Caco-2 (cell line): Measurements from ENCODE around the gene FIP1L1. TPM values are rescaled to one million over a fixed set of nuclear protein-coding genes. Genes with fewer than 3 reads are reported as not detected.

Source experiments
- BruUV-seq: library from RNA; stranded (reverse); fragments of 400-500 nt; replicated peaks from 2 replicates; lab custom pipeline; 2021; lab: Mats Ljungman, UMichigan
- CTCF ChIA-PET: fragments of 300-600 bp; sonication (Branson Sonifier 250); formaldehyde crosslinking; loops from one replicate; lab custom pipeline; 2022; ENCODE audit warnings: antibody characterized with exemption; lab: Charles Lee
- POLR2A ChIA-PET: fragments of 300-600 bp; sonication (Branson Sonifier 250); formaldehyde crosslinking; loops from one replicate; lab custom pipeline; 2022; ENCODE audit warnings: antibody characterized with exemption; lab: Charles Lee
- DNase-seq, 2 experiments: peaks; one replicate each; pipeline versions ENCODE4 v3.0.0 to v3.0.0-alpha.2; 2020 to 2022
- H3K27me3 ChIP-seq: replicated peaks from 2 replicates; pipeline ENCODE4 v1.6.0; 2011; ENCODE audit warnings: low read length; ENCODE audit not compliant: control insufficient read depth, insufficient read depth
- H3K36me3 ChIP-seq: 2 replicates; pipeline ENCODE4 v1.5.1; 2011; ENCODE audit warnings: low read length; ENCODE audit not compliant: control insufficient read depth, insufficient read depth
- H3K4me1 ChIP-seq: fragments of 250-450 bp; sonication (Bioruptor Pico); 2 replicates; pipeline ENCODE4 v1.5.1; 2020; ENCODE audit warnings: mild to moderate bottlenecking
- H3K4me3 ChIP-seq: 2 replicates; pipeline ENCODE4 v1.5.1; 2011; ENCODE audit warnings: low read depth, mild to moderate bottlenecking, control low read depth, low read length
- H3K9me3 ChIP-seq: fragments of 250-450 bp; sonication (Bioruptor Pico); 2 replicates; pipeline ENCODE4 v1.5.1; 2020; ENCODE audit warnings: mild to moderate bottlenecking, moderate library complexity
- H3K27ac Mint-ChIP-seq: one replicate; pipeline ENCODE4 v1.8.0; 2022; ENCODE audit warnings: mixed read lengths; ENCODE audit not compliant: unreplicated experiment
- H3K27me3 Mint-ChIP-seq: one replicate; pipeline ENCODE4 v1.8.0; 2022; ENCODE audit warnings: mixed read lengths; ENCODE audit not compliant: insufficient read depth, unreplicated experiment
- H3K36me3 Mint-ChIP-seq: one replicate; pipeline ENCODE4 v1.8.0; 2022; ENCODE audit warnings: mild to moderate bottlenecking, mixed read lengths; ENCODE audit not compliant: insufficient read depth, unreplicated experiment
- H3K4me1 Mint-ChIP-seq: one replicate; pipeline ENCODE4 v1.8.0; 2022; ENCODE audit warnings: low read depth, mixed read lengths; ENCODE audit not compliant: unreplicated experiment
- H3K4me3 Mint-ChIP-seq: one replicate; pipeline ENCODE4 v1.8.0; 2022; ENCODE audit warnings: mild to moderate bottlenecking, moderate library complexity, mixed read lengths; ENCODE audit not compliant: unreplicated experiment
- H3K9me3 Mint-ChIP-seq: one replicate; pipeline ENCODE4 v1.8.0; 2022; ENCODE audit warnings: mixed read lengths; ENCODE audit not compliant: unreplicated experiment
- CTCF ChIP-seq, 2 experiments: fragments of 200-600 bp in 1 of 2; IDR thresholded peaks; 1 replicate in 1 of 2; 2 replicates in 1 of 2; pipeline versions ENCODE4 v1.5.1 to v1.8.0; 2011 to 2022; ENCODE audit warnings: antibody characterized with exemption in 1 of 2, control low read depth in 1 of 2, inconsistent platforms in 1 of 2, low read depth in 1 of 2, low read length in 1 of 2, mild to moderate bottlenecking in 1 of 2, moderate library complexity in 1 of 2; ENCODE audit not compliant: insufficient read depth in 1 of 2, severe bottlenecking in 1 of 2, unreplicated experiment in 1 of 2
- intact Hi-C: fragments of 100-400 bp; cut with micrococcal nuclease; formaldehyde crosslinking; loops from one replicate; pipeline ENCODE4 v1.10.0; 2022; ENCODE audit not compliant: unreplicated experiment
- total RNA-seq: library from RNA; stranded (reverse); gene quantifications from 2 replicates; pipeline ENCODE4 v1.2.3, GENCODE V29; 2022

The FIP1L1 gene
- total RNA-seq, 1 experiment from 2014 or later, result 62.5 TPM

GRCh38 chr4:53346920-53347852 is 30.3 kb upstream of the FIP1L1 start:
- no TSS peak for BruUV-seq
- Mint-ChIP-seq H3K9me3 (no peaks in the 10 kb centered on the region), H3K27me3 (no peaks in the 10 kb centered on the region), H3K4me3 (no peak overlapping the region), H3K4me1 (no peaks in the 10 kb centered on the region), H3K36me3 (peaks cover 10% of the 10 kb centered on the region), H3K27ac (no peak overlapping the region)
- TF ChIP-seq CTCF (IDR thresholded peaks at IDR 0.05; ENCODE audit: insufficient read depth in 1 of 2, low read depth in 1 of 2, low read length in 1 of 2, severe bottlenecking in 1 of 2, unreplicated experiment in 1 of 2), result no peak
- ChIA-PET CTCF (no interaction called here), POLR2A (no interaction called here)
- Histone ChIP-seq H3K4me3 (no peak overlapping the region), H3K9me3 (no peaks in the 10 kb centered on the region), H3K36me3 (no peaks in the 10 kb centered on the region), H3K4me1 (no peaks in the 10 kb centered on the region), H3K27me3 (no peaks in the 10 kb centered on the region)
- intact Hi-C loops, result no loop called here
- DNase-seq, result no peak

- no peaks in the 10 kb centered on the region for H3K4me1 Mint-ChIP-seq
Measured at GRCh38 chr4:53348046-53348445, 29.4 kb upstream of the FIP1L1 start.

GRCh38 chr4:53349091-53349491 is 28.4 kb upstream of the FIP1L1 start:
- H3K9me3 ChIP-seq, result no peaks in the 10 kb centered on the region
- BruUV-seq, result no TSS peak
- H3K9me3 Mint-ChIP-seq, result no peaks in the 10 kb centered on the region
- H3K27me3 ChIP-seq, result no peaks in the 10 kb centered on the region
- no peaks in the 10 kb centered on the region for H3K36me3 ChIP-seq
- ChIA-PET CTCF (no interaction called here), POLR2A (no interaction called here)
- no peaks in the 10 kb centered on the region for H3K4me1 Mint-ChIP-seq
- H3K27me3 Mint-ChIP-seq, result no peaks in the 10 kb centered on the region
- no peaks in the 10 kb centered on the region for H3K4me1 ChIP-seq
- H3K4me3 Mint-ChIP-seq, result no peak overlapping the region
- no peak overlapping the region for H3K27ac Mint-ChIP-seq
- H3K4me3 ChIP-seq, result no peak overlapping the region
- no peak for DNase-seq
- TF ChIP-seq CTCF (IDR thresholded peaks at IDR 0.05; ENCODE audit: insufficient read depth in 1 of 2, low read depth in 1 of 2, low read length in 1 of 2, severe bottlenecking in 1 of 2, unreplicated experiment in 1 of 2), result no peak
- intact Hi-C loops, result no loop called here
- H3K36me3 Mint-ChIP-seq, result peaks cover 10% of the 10 kb centered on the region

More at GRCh38 chr4:53348046-53348445, 29.4 kb upstream of the FIP1L1 start:
- ChIA-PET POLR2A (no interaction called here), CTCF (no interaction called here)
- Histone ChIP-seq H3K4me1 (no peaks in the 10 kb centered on the region), H3K4me3 (no peak overlapping the region), H3K36me3 (no peaks in the 10 kb centered on the region), H3K9me3 (no peaks in the 10 kb centered on the region), H3K27me3 (no peaks in the 10 kb centered on the region)
- no peaks in the 10 kb centered on the region for H3K9me3 Mint-ChIP-seq
- H3K36me3 Mint-ChIP-seq, result peaks cover 10% of the 10 kb centered on the region
- DNase-seq, result no peak
- H3K27me3 Mint-ChIP-seq, result no peaks in the 10 kb centered on the region
- intact Hi-C loops, result no loop called here
- H3K27ac Mint-ChIP-seq, result no peak overlapping the region
- H3K4me3 Mint-ChIP-seq, result no peak overlapping the region
- no TSS peak for BruUV-seq
- TF ChIP-seq CTCF (IDR thresholded peaks at IDR 0.05; ENCODE audit: insufficient read depth in 1 of 2, low read depth in 1 of 2, low read length in 1 of 2, severe bottlenecking in 1 of 2, unreplicated experiment in 1 of 2), result no peak
